BLaER1 (cell line): ENCODE results near the gene PLIN5.

Experiments used
- H3K27ac ChIP-seq: shearing (Covaris generic); formaldehyde crosslinking; 2 replicates; pipeline ENCODE4 v1.8.1; 2022
- H3K27me3 ChIP-seq: shearing (Covaris generic); formaldehyde crosslinking; 2 replicates; pipeline ENCODE4 v1.8.1; 2022
- H3K36me3 ChIP-seq: shearing (Covaris generic); formaldehyde crosslinking; 2 replicates; pipeline ENCODE4 v1.8.1; 2022
- H3K4me1 ChIP-seq: shearing (Covaris generic); formaldehyde crosslinking; 2 replicates; pipeline ENCODE4 v1.8.1; 2022
- H3K4me2 ChIP-seq: shearing (Covaris generic); formaldehyde crosslinking; 2 replicates; pipeline ENCODE4 v1.8.1; 2022
- H3K4me3 ChIP-seq: shearing (Covaris generic); formaldehyde crosslinking; 2 replicates; pipeline ENCODE4 v1.8.1; 2022
- H3K9ac ChIP-seq: shearing (Covaris generic); formaldehyde crosslinking; 2 replicates; pipeline ENCODE4 v1.8.1; 2022
- H3K9me3 ChIP-seq: shearing (Covaris generic); formaldehyde crosslinking; 2 replicates; pipeline ENCODE4 v1.8.1; 2022
- H4K20me1 ChIP-seq: shearing (Covaris generic); formaldehyde crosslinking; 2 replicates; pipeline ENCODE4 v1.8.1; 2022
- Cebpa-rat ChIP-seq: shearing (Covaris generic); IDR thresholded peaks from 2 replicates; pipeline ENCODE4 v1.8.1; 2022

Gene PLIN5

DNA sequence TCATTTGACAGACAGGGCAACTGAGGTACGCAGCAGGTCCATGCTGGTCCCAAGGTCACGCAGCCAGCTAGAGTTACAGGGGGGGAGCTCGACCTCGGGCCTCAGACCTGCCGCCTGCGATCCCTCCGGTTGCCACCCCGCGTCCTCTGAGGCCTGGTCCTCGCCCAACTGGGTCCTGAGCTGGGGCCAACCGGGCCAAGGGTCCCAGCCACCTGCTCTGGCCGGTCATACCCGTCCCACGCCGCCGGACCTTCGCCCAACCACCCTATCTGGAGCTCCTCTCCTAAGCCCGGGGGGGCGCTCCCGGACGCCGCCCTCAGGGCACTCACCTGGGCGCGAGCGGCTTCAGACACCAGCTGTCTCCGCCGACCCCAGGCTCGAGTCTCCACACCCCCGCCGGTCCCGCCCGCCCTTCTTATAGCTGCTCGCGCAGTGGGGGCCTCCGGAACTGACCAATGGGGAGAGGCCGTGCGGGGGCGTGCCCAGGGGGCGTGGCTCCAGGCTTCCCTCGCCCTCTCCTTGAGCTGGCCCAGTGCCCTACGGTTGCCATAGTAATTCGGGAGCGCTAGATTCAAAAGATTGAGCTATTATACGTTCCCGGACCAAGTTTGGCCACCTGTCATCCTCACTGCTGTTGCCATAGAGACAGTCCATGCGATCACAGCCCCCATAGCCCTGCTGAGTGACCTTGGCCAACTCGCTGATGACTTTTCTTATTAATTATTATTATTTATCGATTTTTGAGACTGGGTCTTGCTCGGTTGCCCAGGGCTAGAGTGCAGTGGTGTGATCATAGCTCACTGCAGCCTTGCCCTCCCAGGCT, at the start of gene PLIN5:
TSS of gene PLIN5 (minus strand) at position 389 of the 823 bp plus-strand sequence. CDS start 1,150 bp downstream, outside the sequence.
- TF ChIP-seq Cebpa-rat = no peak
- 0 out of 2 replicates have a peak, but pooled peaks cover 3% of the 10 kb centered on the region for H3K27me3 ChIP-seq
- H3K27ac ChIP-seq = no peak within 1 kb of the TSS

GRCh38 chr19:4583961-4584669, 49.1 kb upstream of the PLIN5 start:
- Histone ChIP-seq H3K4me1 (peaks cover 39% of the 10 kb centered on the region), H3K4me2 (peak overlapping the region; percentile 98), H3K4me3 (peak overlapping the region; percentile 76), H3K27me3 (peaks cover 27% of the 10 kb centered on the region), H3K9me3 (no peaks in the 10 kb centered on the region), H3K27ac (peak overlapping the region; percentile 79), H3K36me3 (no peaks in the 10 kb centered on the region), H3K9ac (peak overlapping the region; percentile 62), H4K20me1 (0 out of 2 replicates have a peak, but pooled peaks cover 9% of the 10 kb centered on the region)
- no peak for TF ChIP-seq Cebpa-rat

More for the DNA sequence above, at the start of gene PLIN5:
- Histone ChIP-seq H4K20me1 (no peaks in the 10 kb centered on the region), H3K36me3 (no peaks in the 10 kb centered on the region), H3K4me2 (peak within 1 kb of the TSS; percentile 28), H3K4me3 (no peak within 1 kb of the TSS), H3K4me1 (peaks cover 31% of the 10 kb centered on the region), H3K9me3 (no peaks in the 10 kb centered on the region), H3K9ac (no peak within 1 kb of the TSS)

DNA sequence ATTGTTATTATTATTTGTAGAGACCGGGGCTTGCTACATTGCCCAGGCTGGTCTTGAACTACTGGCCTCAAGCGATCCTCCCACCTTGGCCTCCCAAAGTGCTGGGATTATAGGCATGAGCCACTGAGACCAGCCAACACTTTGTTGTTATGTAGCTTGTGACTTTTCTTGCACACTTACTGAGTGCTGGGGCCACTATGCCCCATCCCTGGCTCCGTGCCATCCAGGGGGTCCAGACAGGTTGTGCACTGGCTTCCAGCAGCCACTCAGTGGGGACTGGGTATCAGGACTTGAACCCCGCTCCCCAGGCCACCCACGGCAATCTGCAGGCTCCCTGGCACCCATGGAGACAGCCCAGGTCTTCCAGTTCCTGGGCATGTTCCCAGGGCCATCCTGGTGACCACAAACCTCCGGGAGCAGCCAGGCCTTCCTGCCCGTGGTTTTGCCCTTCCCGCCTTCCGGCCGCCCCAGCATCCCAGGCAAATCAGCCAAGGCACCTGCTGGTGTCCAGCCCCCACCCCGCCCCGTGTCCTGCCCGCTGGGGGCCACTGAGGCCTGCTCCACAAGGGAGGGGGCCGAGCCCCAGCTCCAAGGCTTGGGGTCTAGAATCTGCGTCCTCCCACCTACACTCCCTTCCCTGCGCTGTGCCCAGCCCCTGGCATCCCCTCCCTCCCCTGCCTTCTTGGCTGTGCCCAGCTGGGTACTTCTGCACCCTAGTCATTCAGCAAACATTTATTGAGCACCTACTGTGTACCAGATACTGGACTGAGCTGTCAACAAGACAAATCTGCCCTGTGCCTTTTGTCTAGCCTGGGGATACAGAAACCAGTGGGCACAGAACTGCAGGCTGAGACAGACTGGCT, 48.2 kb upstream of the PLIN5 start:
- peaks cover 28% of the 10 kb centered on the region for H3K27me3 ChIP-seq
- H3K4me3 ChIP-seq = no peak overlapping the region
- TF ChIP-seq Cebpa-rat = no peak

DNA sequence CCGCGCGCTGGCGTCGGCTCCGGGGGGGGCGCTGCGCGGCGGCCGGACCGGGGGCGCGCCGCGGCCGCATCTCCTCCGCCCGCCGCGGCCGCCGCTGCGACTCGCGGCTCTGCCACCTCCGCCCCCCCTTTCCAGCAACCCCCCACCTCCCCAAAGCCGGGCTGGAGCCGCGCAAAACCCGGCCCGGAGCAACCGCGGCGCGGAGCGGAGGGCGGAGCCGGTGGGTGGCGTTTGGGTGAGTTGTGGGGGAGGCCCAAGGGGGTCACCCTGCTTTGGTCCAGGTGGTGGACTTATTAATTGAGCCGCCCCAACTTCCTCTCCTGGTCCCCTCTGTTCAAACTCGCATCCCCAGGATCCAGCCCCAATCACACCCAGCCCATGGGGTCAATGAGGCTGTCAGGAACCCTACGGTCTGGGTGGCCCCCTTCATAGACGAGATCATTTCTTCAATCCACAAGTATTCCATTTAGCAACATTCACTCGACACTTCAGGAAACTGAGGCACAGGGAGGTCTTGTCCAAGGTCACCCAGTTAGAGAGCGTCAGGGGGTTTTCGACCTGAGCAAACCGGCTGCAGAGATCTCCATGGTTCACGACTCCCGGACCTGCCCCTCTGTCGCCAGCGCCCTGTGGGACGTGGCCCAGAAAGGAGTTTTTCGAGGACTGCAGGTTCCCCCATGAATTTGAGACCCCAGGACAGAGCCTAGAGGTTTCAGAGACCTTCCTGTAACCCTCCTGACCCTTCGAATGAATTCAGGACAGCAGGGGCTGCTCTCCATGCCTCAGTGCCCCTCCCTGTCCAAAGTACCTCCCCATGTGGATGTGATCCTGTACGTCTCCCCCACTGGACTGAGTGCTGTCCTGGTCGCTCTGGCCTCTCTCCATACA, 46.9 kb upstream of the PLIN5 start:
- Histone ChIP-seq H4K20me1 (0 out of 2 replicates have a peak, but pooled peaks cover 14% of the 10 kb centered on the region), H3K4me1 (peaks cover 39% of the 10 kb centered on the region), H3K4me2 (peak overlapping the region; percentile 82), H3K36me3 (no peaks in the 10 kb centered on the region), H3K9me3 (no peaks in the 10 kb centered on the region), H3K9ac (no peak overlapping the region), H3K27ac (no peak overlapping the region), H3K27me3 (peaks cover 28% of the 10 kb centered on the region), H3K4me3 (peak overlapping the region; percentile 68)
- no peak for TF ChIP-seq Cebpa-rat

More for the DNA sequence above, 48.2 kb upstream of the PLIN5 start:
- Histone ChIP-seq H4K20me1 (0 out of 2 replicates have a peak, but pooled peaks cover 14% of the 10 kb centered on the region), H3K27ac (no peak overlapping the region), H3K4me2 (peak overlapping the region; percentile 49), H3K9me3 (no peaks in the 10 kb centered on the region), H3K36me3 (no peaks in the 10 kb centered on the region), H3K9ac (no peak overlapping the region), H3K4me1 (peaks cover 39% of the 10 kb centered on the region)

GRCh38 chr19:4580961-4581665, 46.1 kb upstream of the PLIN5 start:
- 0 out of 2 replicates have a peak, but pooled peaks cover 14% of the 10 kb centered on the region for H4K20me1 ChIP-seq
- H3K4me2 ChIP-seq = peak overlapping the region; percentile 82
- peaks cover 39% of the 10 kb centered on the region for H3K4me1 ChIP-seq
- H3K9ac ChIP-seq = no peak overlapping the region
- peak overlapping the region; percentile 68 for H3K4me3 ChIP-seq
- no peaks in the 10 kb centered on the region for H3K36me3 ChIP-seq
- no peak overlapping the region for H3K27ac ChIP-seq
- H3K27me3 ChIP-seq = peaks cover 28% of the 10 kb centered on the region
- no peaks in the 10 kb centered on the region for H3K9me3 ChIP-seq
- TF ChIP-seq Cebpa-rat = no peak

DNA sequence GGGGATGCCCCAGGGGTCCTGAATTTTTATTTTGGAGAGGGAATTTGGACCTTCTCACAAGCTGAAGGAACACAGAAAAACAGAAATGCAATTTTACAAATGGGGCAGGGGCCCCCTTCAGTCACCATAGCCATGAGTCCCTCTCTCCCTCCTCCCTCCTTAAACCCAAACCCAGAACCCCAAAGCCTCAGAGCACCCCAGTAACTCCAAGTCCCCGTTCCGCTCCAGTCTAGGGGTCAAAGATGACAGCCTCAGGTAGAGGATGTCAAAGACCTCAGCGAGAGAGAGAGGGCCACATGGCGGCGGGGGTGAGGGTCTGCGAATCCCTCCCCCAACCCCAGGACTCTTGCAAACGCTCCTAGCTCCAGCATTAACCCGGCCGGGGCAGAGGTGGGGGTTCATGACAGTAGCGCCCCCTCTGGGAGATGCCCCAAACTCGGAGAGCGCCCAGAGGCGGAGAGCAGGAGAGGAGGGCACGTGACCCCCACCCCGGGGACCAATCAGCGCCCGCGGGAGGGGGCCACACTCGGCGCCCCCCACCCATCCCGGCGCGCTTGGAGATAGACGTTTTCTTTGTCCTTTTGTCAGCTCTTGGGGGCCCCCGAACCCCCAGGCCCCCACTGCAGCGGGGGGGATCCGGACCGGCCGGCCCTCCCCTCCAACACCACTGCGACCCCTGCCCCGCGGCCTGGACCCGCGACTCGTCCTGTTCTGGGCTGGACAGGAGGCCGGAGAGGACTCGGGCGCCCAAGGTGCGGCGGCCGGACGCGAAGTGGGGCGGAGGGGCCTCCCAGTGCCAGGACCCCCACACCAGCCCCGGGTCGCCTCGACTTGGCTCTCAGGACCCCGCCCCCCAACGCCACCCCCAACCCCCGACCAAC, 45.2 kb upstream of the PLIN5 start:
- H3K4me3 ChIP-seq = peak overlapping the region; percentile 68
- no peak overlapping the region for H3K27ac ChIP-seq
- H4K20me1 ChIP-seq = 0 out of 2 replicates have a peak, but pooled peaks cover 14% of the 10 kb centered on the region
- H3K36me3 ChIP-seq = no peaks in the 10 kb centered on the region
- H3K27me3 ChIP-seq = peaks cover 28% of the 10 kb centered on the region
- H3K9me3 ChIP-seq = no peaks in the 10 kb centered on the region
- H3K4me1 ChIP-seq = peaks cover 47% of the 10 kb centered on the region
- no peak overlapping the region for H3K9ac ChIP-seq
- no peak for TF ChIP-seq Cebpa-rat
- H3K4me2 ChIP-seq = peak overlapping the region; percentile 82

- Histone ChIP-seq H3K27me3 (peaks cover 28% of the 10 kb centered on the region), H4K20me1 (0 out of 2 replicates have a peak, but pooled peaks cover 14% of the 10 kb centered on the region), H3K27ac (no peak overlapping the region), H3K4me2 (no peak overlapping the region), H3K9ac (no peak overlapping the region), H3K36me3 (no peaks in the 10 kb centered on the region), H3K4me1 (peaks cover 47% of the 10 kb centered on the region), H3K9me3 (no peaks in the 10 kb centered on the region), H3K4me3 (no peak overlapping the region)
- no peak for TF ChIP-seq Cebpa-rat
These were observed 44.4 kb upstream of the PLIN5 start for GRCh38 chr19:4579389-4579788.
